HCT116 (cell line): Measurements from ENCODE around the gene INPP4A. TPM values are rescaled to one million over a fixed set of nuclear protein-coding genes. Genes with fewer than 3 reads are reported as not detected.
A peak's percentile ranks its signal among the peaks of the same experiment; 100 is the strongest.

ENCODE experiments used
- ATAC-seq: fragments of 200-7000 bp; cut with Tn5 transposase; 2 replicates; pipeline ENCODE4 v1.9.1; 2020; ENCODE audit warnings: mild to moderate bottlenecking, moderate library complexity
- BruUV-seq: library from RNA; stranded (reverse); fragments of 400-500 nt; replicated peaks from 2 replicates; lab custom pipeline; 2021; lab: Mats Ljungman, UMichigan
- CTCF ChIA-PET: fragments of 300-600 bp; sonication (Branson Sonifier 250); formaldehyde crosslinking; loops from one replicate; lab custom pipeline; 2021; ENCODE audit warnings: antibody characterized with exemption; lab: Charles Lee
- POLR2A ChIA-PET: fragments of 300-600, 350-600 bp; sonication (Branson Sonifier 250); formaldehyde crosslinking; loops from one replicate; lab custom pipeline; 2021; ENCODE audit warnings: antibody characterized with exemption; lab: Charles Lee
- RAD21 ChIA-PET, 2 experiments: fragments of 300-600 bp; sonication (Branson Sonifier 250); formaldehyde crosslinking; loops; one replicate each; lab custom pipeline; 2023; ENCODE audit warnings: low total read pairs in 2 of 2; ENCODE audit not compliant: uncharacterized antibody in 2 of 2, unreplicated experiment in 2 of 2, low non-redundant PET in 1 of 2; lab: Charles Lee
- DNase-seq: peaks from one replicate; pipeline ENCODE4 v3.0.0-alpha.2; 2010; ENCODE audit warnings: low read depth, low spot score
- H2AFZ ChIP-seq: fragments of 200-600 bp; shearing (Covaris generic), sonication (generic); 2 replicates; pipeline ENCODE4 v1.6.1; 2017; ENCODE audit warnings: low read depth, mixed run types, mixed read lengths, antibody characterized with exemption, low read length; ENCODE audit not compliant: poor library complexity, severe bottlenecking
- H3K27ac ChIP-seq: 2 replicates; pipeline ENCODE4 v1.5.1; 2012; ENCODE audit warnings: low read depth, low read length
- H3K27me3 ChIP-seq: fragments of 200-600 bp; sonication (generic); 2 replicates; pipeline ENCODE4 v1.6.1; 2016; ENCODE audit warnings: mixed run types, low read length, mixed read lengths; ENCODE audit not compliant: insufficient read depth
- H3K36me3 ChIP-seq, 2 experiments: fragments of 200-500 bp in 1 of 2; fragments of 200-600 bp in 1 of 2; sonication (Bioruptor generic) in 1 of 2; sonication (generic) in 1 of 2; 2 replicates each; pipeline versions ENCODE4 v1.5.1 to v1.6.1; 2014 to 2016; ENCODE audit warnings: low read length in 2 of 2, inconsistent platforms in 1 of 2, mixed read lengths in 1 of 2, mixed run types in 1 of 2; ENCODE audit not compliant: insufficient read depth in 2 of 2, control insufficient read depth in 1 of 2
- H3K4me1 ChIP-seq, 2 experiments: fragments of 200-600 bp in 1 of 2; sonication (generic) in 1 of 2; 2 replicates each; pipeline versions ENCODE4 v1.5.1 to v1.6.1; 2012 to 2017; ENCODE audit warnings: low read length in 2 of 2, inconsistent platforms in 1 of 2, mild to moderate bottlenecking in 1 of 2, mixed read lengths in 1 of 2, mixed run types in 1 of 2, moderate library complexity in 1 of 2; ENCODE audit not compliant: insufficient read depth in 2 of 2, control insufficient read depth in 1 of 2
- H3K4me2 ChIP-seq: fragments of 200-600 bp; sonication (generic); 2 replicates; pipeline ENCODE4 v1.6.1; 2017; ENCODE audit warnings: mixed run types, low read length, mixed read lengths
- H3K4me3 ChIP-seq, 2 experiments: fragments of 200-600 bp in 1 of 2; sonication (generic) in 1 of 2; replicated peaks in 1 of 2; 2 replicates each; pipeline ENCODE4 v1.5.1; 2011 to 2016; ENCODE audit warnings: low read length in 2 of 2, control low read depth in 1 of 2, low read depth in 1 of 2, mild to moderate bottlenecking in 1 of 2, mixed read lengths in 1 of 2, mixed run types in 1 of 2
- H3K79me2 ChIP-seq: fragments of 200-600 bp; sonication (generic); 2 replicates; pipeline ENCODE4 v1.6.1; 2017; ENCODE audit warnings: mild to moderate bottlenecking, mixed run types, low read length, moderate library complexity, mixed read lengths; ENCODE audit not compliant: insufficient read depth
- H3K9ac ChIP-seq: fragments of 200-600 bp; sonication (generic); 2 replicates; pipeline ENCODE4 v1.6.1; 2016; ENCODE audit warnings: low read length, mixed read lengths
- H3K9me2 ChIP-seq: fragments of 200-600 bp; sonication (generic), shearing (Covaris generic); 2 replicates; pipeline ENCODE4 v1.6.1; 2017; ENCODE audit warnings: mixed run types, mild to moderate bottlenecking, moderate library complexity; ENCODE audit not compliant: insufficient read depth
- H3K9me3 ChIP-seq, 2 experiments: fragments of 200-500 bp in 1 of 2; fragments of 200-600 bp in 1 of 2; sonication (Bioruptor generic) in 1 of 2; sonication (generic) in 1 of 2; 2 replicates each; pipeline ENCODE4 v1.6.1; 2014 to 2017; ENCODE audit warnings: low read length in 2 of 2, mixed read lengths in 2 of 2, inconsistent platforms in 1 of 2, low read depth in 1 of 2, mild to moderate bottlenecking in 1 of 2, mixed run types in 1 of 2, moderate library complexity in 1 of 2; ENCODE audit not compliant: control insufficient read depth in 1 of 2, insufficient read depth in 1 of 2
- H4K20me1 ChIP-seq: fragments of 200-600 bp; sonication (generic), shearing (Covaris generic); 2 replicates; pipeline ENCODE4 v1.6.1; 2017; ENCODE audit warnings: mixed run types, mild to moderate bottlenecking, moderate library complexity; ENCODE audit not compliant: insufficient read depth
- ELF1 ChIP-seq: IDR thresholded peaks from 2 replicates; pipeline ENCODE4 v1.6.1; 2012; ENCODE audit warnings: low read depth, borderline replicate concordance
- EZH2 ChIP-seq: fragments of 200-600 bp; sonication (generic); IDR thresholded peaks from 2 replicates; pipeline ENCODE4 v1.6.1; 2017; ENCODE audit warnings: antibody characterized with exemption, mixed run types
- EZH2phosphoT487 ChIP-seq: fragments of 200-600 bp; IDR thresholded peaks from 2 replicates; pipeline ENCODE4 v1.6.1; 2018; ENCODE audit warnings: antibody characterized with exemption, borderline replicate concordance
- FOSL1 ChIP-seq: IDR thresholded peaks from 2 replicates; pipeline ENCODE4 v1.6.1; 2012; ENCODE audit warnings: low read depth
- POLR2A ChIP-seq: IDR thresholded peaks from 2 replicates; pipeline ENCODE4 v1.7.0; 2011; ENCODE audit warnings: borderline replicate concordance; ENCODE audit not compliant: insufficient read depth, insufficient read length; ENCODE audit errors: extremely low read depth
- RAD21 ChIP-seq: IDR thresholded peaks from 2 replicates; pipeline ENCODE4 v1.6.1; 2012; ENCODE audit warnings: low read depth, mild to moderate bottlenecking
- SIN3A ChIP-seq: IDR thresholded peaks from 2 replicates; pipeline ENCODE4 v1.6.1; 2012; ENCODE audit warnings: low read depth
- SP1 ChIP-seq: IDR thresholded peaks from 2 replicates; pipeline ENCODE4 v1.6.1; 2012; ENCODE audit warnings: low read depth
- YY1 ChIP-seq: IDR thresholded peaks from 2 replicates; pipeline ENCODE4 v1.6.1; 2011; ENCODE audit warnings: low read length, low read depth, moderate library complexity, mild to moderate bottlenecking; ENCODE audit not compliant: insufficient replicate concordance; ENCODE audit errors: extremely low read depth
- ZFX ChIP-seq: fragments of 450-650 bp; IDR thresholded peaks from 2 replicates; pipeline ENCODE4 v1.6.1; 2017
- ZNF274 ChIP-seq: fragments of 200-500 bp; sonication (Bioruptor generic); IDR thresholded peaks from 2 replicates; pipeline ENCODE4 v1.6.1; 2014; ENCODE audit warnings: mild to moderate bottlenecking, low read depth, low read length, inconsistent platforms
- intact Hi-C: fragments of 100-400 bp; cut with micrococcal nuclease; formaldehyde crosslinking; loops from 2 replicates; pipeline ENCODE4 v1.10.0; 2022
- total RNA-seq: library from RNA; stranded (reverse); gene quantifications from one replicate; pipeline ENCODE4 v1.2.1, GENCODE V29; 2021; ENCODE audit not compliant: unreplicated experiment
- TF ChIP-seq, protein P1 (sequence below), 3 experiments: fragments of 200-600 bp in 1 of 3; sonication (generic) in 1 of 3; IDR thresholded peaks in 2 of 3; conservative IDR thresholded peaks in 1 of 3; 2 replicates each; pipeline ENCODE4 v1.5.1; 2012 to 2017; ENCODE audit warnings: low read depth in 2 of 3, low read length in 2 of 3, antibody characterized with exemption in 1 of 3, borderline replicate concordance in 1 of 3, control low read depth in 1 of 3, mild to moderate bottlenecking in 1 of 3, mixed read lengths in 1 of 3, mixed run types in 1 of 3, moderate library complexity in 1 of 3; ENCODE audit not compliant: insufficient read depth in 1 of 3

Gene INPP4A
- total RNA-seq, 1 experiment from 2014 or later = 18.5 TPM

DNA sequence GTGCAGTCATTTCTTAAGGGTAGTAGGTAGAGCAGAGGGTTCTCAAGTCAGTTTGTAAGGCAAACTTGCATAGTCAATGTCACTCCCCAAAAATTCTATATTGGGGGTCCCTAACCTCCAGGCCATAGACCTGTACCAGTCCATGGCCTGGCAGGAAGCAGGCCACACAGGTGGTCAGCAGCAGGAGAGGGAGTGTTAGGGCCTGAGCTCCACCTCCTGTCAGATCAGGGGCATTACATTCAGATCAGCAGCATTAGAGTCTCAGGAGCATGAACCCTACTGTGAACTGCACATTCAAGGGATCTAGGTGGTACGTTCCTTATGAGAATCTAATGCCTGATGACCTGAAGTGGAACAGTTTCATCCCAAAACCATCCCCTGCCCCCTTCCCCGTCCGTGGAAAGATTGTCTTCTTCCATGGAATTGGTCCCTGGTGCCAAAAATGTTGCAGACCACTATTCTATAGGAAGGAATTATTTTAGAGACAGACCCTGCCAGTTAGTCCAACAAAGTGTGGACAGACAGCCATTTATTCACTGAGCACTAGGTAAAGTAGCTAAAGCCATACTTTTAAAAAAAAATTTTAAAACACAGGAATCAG is 157.0 kb downstream of the INPP4A start:
- peaks cover 16 to 31% of the 10 kb centered on the region in 2 experiments; a peak in 3 of 4 replicates for H3K36me3 ChIP-seq

More for the DNA sequence above, 157.0 kb downstream of the INPP4A start:
- DNase-seq (peak; percentile 23), ATAC-seq (peak; percentile 100)
- Histone ChIP-seq H3K27ac (no peak overlapping the region), H3K4me2 (no peak overlapping the region), H4K20me1 (no peaks in the 10 kb centered on the region; the same call in 1 of the 2 replicates), H3K9ac (no peak overlapping the region), H2AFZ (no peak overlapping the region), H3K79me2 (peaks cover 31% of the 10 kb centered on the region), H3K27me3 (no peaks in the 10 kb centered on the region), H3K4me1 (peaks cover 0 to 2% of the 10 kb centered on the region in 2 experiments; a peak in 1 of 4 replicates), H3K9me3 (no peaks in the 10 kb centered on the region), H3K4me3 (no peak overlapping the region), H3K9me2 (no peaks in the 10 kb centered on the region)
- RAD21 ChIA-PET = no interaction called here
- BruUV-seq = no TSS peak
- TF ChIP-seq EZH2 (no peak), RAD21 (peak; percentile 65), FOSL1 (no peak), YY1 (no peak), ZNF274 (no peak), SP1 (no peak), EZH2phosphoT487 (no peak), ZFX (no peak), POLR2A (no peak), ELF1 (no peak), SIN3A (no peak)
- TF ChIP-seq, protein P1, sequence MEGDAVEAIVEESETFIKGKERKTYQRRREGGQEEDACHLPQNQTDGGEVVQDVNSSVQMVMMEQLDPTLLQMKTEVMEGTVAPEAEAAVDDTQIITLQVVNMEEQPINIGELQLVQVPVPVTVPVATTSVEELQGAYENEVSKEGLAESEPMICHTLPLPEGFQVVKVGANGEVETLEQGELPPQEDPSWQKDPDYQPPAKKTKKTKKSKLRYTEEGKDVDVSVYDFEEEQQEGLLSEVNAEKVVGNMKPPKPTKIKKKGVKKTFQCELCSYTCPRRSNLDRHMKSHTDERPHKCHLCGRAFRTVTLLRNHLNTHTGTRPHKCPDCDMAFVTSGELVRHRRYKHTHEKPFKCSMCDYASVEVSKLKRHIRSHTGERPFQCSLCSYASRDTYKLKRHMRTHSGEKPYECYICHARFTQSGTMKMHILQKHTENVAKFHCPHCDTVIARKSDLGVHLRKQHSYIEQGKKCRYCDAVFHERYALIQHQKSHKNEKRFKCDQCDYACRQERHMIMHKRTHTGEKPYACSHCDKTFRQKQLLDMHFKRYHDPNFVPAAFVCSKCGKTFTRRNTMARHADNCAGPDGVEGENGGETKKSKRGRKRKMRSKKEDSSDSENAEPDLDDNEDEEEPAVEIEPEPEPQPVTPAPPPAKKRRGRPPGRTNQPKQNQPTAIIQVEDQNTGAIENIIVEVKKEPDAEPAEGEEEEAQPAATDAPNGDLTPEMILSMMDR (IDR thresholded peaks at IDR 0.05 in 2 of 3, conservative IDR thresholded peaks at IDR 0.05 in 1 of 3; ENCODE audit: borderline replicate concordance in 1 of 3, insufficient read depth in 1 of 3, low read depth in 2 of 3, low read length in 2 of 3) = peak; percentile 42 to 74 (median 68); a peak in 5 of 6 replicates
- CTCF ChIA-PET = no interaction called here
- intact Hi-C loops = loop anchor here (1.0 kb wide), 1 partner anchor 188 kb away; no protein-coding TSS in a partner anchor
- POLR2A ChIA-PET = no interaction called here
